ENCODE measurements around the gene PTGES.
A peak's percentile ranks its signal among the peaks of the same experiment; 100 is the strongest.

Gene PTGES

GRCh38 chr9:129724456-129725190 lies 28.2 kb downstream of the PTGES start:
- TF ChIP-seq CTCF (IDR thresholded peaks at IDR 0.05; ENCODE audit: control insufficient read depth, extremely low read depth, insufficient read depth) = no peak
- no peak overlapping the region for H3K4me3 ChIP-seq (ENCODE audit: low read depth, low read length)
- no peak for DNase-seq (ENCODE audit: low read depth)

- no peak overlapping the region for H3K4me3 ChIP-seq (ENCODE audit: low read depth, low read length)
- DNase-seq (ENCODE audit: low read depth) = no peak
- no peak for TF ChIP-seq CTCF (IDR thresholded peaks at IDR 0.05; ENCODE audit: control insufficient read depth, extremely low read depth, insufficient read depth)
Measured at GRCh38 chr9:129722913-129723312, 29.9 kb downstream of the PTGES start.

GRCh38 chr9:129720865-129721545 lies 31.8 kb downstream of the PTGES start:
- TF ChIP-seq CTCF (IDR thresholded peaks at IDR 0.05; ENCODE audit: control insufficient read depth, extremely low read depth, insufficient read depth) = 0 out of 2 replicates have a peak, but pooled peaks have one; percentile 21
- DNase-seq (ENCODE audit: low read depth) = no peak
- no peak overlapping the region for H3K4me3 ChIP-seq (ENCODE audit: low read depth, low read length)

- no peak overlapping the region for H3K4me3 ChIP-seq (ENCODE audit: low read depth, low read length)
- DNase-seq (ENCODE audit: low read depth) = no peak
- TF ChIP-seq CTCF (IDR thresholded peaks at IDR 0.05; ENCODE audit: control insufficient read depth, extremely low read depth, insufficient read depth) = 0 out of 2 replicates have a peak, but pooled peaks have one; percentile 12
Measured at GRCh38 chr9:129720181-129720864, 32.5 kb downstream of the PTGES start.

- no peak for TF ChIP-seq CTCF (IDR thresholded peaks at IDR 0.05; ENCODE audit: control insufficient read depth, extremely low read depth, insufficient read depth)
- no peak for DNase-seq (ENCODE audit: low read depth)
- H3K4me3 ChIP-seq (ENCODE audit: low read depth, low read length) = no peak overlapping the region
Measured at GRCh38 chr9:129719135-129719534, 33.7 kb downstream of the PTGES start.

GRCh38 chr9:129718647-129719046 lies 34.2 kb downstream of the PTGES start:
- H3K4me3 ChIP-seq (ENCODE audit: low read depth, low read length) = no peak overlapping the region
- TF ChIP-seq CTCF (IDR thresholded peaks at IDR 0.05; ENCODE audit: control insufficient read depth, extremely low read depth, insufficient read depth) = no peak
- DNase-seq (ENCODE audit: low read depth) = no peak
